GM19351 (cell line): ENCODE data around the gene TP63.

Experiments used
- ATAC-seq: cut with Tn5 transposase; IDR thresholded peaks from one replicate; pipeline ENCODE4 v1.9.1; 2021; ENCODE audit warnings: mild to moderate bottlenecking, moderate library complexity; ENCODE audit not compliant: unreplicated experiment

The TP63 gene

GRCh38 chr3:189680723-189681122 is 49.5 kb downstream of the TP63 start:
- ATAC-seq: no peak

- no peak for ATAC-seq
Observed at GRCh38 chr3:189683546-189684255, 52.5 kb downstream of the TP63 start.

- no peak for ATAC-seq
Observed at GRCh38 chr3:189684317-189684716, 53.1 kb downstream of the TP63 start.

DNA sequence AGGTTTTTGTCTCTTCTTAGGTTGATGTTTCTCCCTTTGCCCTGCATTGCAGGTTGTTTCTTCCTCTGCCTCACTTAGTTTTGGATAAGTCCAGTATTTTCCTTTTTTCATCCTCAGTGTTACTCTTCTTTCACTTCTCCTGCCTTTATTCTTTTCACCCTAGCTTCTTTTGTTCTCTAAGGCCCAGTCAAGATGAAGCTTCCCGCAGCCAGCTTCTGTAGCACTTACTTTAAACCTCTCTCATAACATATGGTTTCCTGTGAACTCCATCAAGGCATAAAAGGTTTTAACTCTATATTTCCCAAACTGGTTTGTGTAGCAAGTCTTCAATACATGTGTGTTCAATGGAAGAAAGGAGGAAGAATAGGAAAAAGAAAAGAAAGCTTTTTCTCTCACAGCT is 54.1 kb downstream of the TP63 start:
- ATAC-seq: no peak

DNA sequence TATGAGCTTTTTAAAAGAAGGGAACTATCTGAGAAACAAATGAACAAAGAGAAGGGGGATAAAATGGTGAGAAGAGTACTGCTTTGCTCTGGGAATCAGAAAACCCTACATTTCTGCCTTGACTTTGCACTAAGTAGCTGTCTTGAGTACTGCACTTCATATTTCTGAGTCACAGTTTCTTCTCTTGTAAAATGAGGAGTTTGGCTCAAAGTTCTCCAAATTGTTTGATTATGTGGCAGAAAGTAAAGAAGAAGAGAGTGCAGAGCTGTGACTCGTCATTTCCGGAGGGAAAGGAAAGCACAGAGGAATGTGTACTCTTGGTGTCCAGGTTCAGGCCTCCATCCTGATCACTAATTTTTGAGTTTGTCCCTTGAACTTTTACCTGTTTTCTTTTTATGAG is 54.7 kb downstream of the TP63 start:
- no peak for ATAC-seq

GRCh38 chr3:189687475-189687874 is 56.3 kb downstream of the TP63 start:
- no peak for ATAC-seq

- ATAC-seq: no peak
Observed at GRCh38 chr3:189688262-189688661, 57.1 kb downstream of the TP63 start.

GRCh38 chr3:189689625-189690024 is 58.4 kb downstream of the TP63 start:
- ATAC-seq: no peak

GRCh38 chr3:189690237-189690636 is 59.0 kb downstream of the TP63 start:
- no peak for ATAC-seq

- ATAC-seq: no peak
Observed at GRCh38 chr3:189690672-189691071, 59.5 kb downstream of the TP63 start.

DNA sequence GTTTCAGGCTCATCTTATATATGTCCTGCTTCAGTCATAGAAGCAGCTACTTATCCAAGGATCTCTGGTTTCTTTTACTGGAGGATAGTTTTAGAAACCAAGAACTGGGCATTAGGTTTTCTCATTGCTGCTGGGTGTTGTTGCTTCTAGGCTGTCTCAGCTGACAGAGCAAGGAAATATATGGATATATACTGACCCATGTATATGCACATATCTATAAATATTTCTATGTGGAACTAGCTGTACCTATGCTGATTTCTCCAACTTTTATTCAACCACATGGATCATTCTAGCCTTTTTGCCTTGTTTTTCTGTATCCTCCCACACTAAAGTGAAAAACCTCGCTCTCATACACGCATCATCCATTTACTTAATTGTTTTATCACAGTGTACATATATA is 64.2 kb downstream of the TP63 start:
- no peak for ATAC-seq

GRCh38 chr3:189698811-189699210 is 67.6 kb downstream of the TP63 start:
- ATAC-seq: no peak

DNA sequence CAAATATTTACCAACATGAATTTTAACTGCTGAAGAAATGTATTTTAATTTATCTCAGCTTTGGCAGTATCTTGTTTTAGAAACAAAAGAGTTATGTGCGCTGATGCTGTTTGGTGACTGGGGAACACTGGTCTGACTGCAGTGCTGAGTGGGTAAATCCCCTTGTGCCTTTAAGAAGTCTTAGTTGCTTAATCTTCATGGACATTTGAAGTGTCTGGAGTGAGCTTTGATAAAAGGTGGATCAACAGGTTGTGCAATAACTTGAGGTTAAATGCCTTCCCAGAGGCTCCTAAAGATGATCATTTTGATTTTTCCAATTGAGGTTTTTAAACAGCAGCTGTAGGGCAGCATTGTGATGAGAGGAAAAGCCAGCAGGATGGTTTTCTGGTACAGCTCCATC is 68.7 kb downstream of the TP63 start:
- ATAC-seq: no peak

GRCh38 chr3:189702066-189702646 is 71.0 kb downstream of the TP63 start:
- ATAC-seq: no peak

DNA sequence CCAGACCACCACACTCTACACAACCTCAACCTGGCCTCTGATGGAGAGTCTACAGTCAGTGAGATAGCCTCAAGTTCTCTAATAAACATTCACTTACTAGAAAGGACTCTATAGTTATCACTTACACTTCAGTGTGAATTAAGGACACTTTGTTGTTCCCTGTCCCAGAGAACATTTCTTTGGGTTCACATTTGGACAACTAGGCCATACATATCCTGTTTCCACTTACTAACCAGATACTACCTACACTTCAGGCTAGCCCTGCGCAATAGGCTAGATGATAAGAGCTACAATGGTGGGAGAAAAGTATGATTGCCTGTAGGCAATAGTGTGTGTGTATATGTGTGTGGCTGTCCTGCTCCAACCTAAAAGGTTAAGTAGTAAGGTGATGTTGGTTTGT is 72.7 kb downstream of the TP63 start:
- no peak for ATAC-seq

DNA sequence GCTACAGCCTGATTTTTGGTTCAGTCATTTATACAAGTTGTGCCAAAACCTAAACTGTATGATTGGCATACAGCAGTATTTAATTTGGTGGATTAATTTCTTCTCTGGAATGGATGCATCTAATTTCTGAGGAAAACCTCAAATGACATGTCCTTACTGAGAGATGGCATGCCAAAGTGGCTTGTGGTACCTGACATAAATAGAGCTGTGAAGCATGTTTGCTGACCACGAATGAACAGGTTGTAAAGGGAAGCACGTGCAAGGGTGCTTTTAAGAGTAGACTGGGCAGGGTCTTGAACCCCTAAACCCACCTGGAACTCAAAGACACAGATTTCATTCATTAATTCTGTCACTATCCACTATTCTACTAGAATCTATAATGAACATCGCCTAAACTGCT is 77.2 kb downstream of the TP63 start:
- no peak for ATAC-seq

DNA sequence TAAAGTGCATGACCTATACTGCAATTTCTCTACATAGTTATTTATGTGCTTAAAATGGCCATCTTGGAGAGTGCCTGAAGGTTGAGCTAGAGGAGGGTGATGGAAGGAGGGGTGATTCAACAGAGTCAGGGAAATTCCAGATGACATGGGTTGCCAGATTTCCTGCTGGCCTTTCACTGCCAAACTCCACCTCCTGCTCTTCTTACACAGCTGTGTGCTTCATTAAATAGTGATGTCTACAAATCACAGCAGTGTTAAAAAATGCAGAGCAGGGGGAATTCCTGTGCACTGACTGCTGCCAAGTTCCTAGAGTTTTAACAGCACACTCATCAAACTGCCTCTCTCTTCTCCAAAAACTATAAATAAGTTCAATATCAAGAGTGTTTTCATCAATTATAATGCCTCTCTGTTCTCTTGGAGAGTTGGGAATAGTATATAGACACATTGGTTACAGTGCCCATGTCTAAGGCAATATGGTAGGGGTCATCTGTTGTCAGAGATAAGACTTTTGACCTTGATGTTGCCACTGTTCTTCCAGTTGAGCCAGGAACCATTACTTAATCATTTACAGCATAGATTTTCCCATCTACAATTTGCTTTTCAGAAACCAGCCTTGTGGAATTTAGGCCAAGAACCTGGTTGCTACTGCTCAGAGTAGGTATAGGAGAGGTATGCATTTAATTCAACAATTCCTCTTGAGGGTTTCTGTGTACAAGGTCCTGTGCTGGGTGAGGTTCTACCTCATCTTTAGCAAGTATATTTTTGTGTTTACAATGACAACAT is 79.6 kb downstream of the TP63 start:
- ATAC-seq: no peak

DNA sequence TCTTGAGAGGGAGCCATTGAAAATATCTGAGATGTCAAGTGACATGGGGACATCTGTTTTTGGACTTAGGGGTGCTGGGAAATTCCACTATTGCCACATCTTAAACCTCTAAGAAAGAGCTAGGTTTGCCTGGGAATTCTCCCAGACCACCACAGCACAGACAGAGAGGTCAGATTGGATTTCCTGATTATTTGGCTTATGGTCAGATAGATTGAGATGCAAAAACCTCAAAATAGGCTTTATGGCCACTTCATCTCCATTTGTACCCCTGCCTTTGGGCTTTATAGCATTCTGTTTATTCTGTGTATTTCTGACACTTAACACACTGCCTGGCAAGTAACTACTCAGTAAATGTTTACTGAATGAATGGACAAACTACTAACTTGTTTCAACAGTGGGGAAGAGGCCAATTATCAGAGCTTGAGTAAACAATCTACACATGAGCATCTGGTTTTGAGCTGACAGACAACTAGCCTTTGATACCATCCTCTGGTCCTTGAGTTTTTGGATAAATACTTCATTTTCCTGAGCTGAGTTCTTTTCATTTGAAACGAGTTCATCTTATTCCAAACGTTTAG is 81.8 kb downstream of the TP63 start:
- ATAC-seq: no peak

GRCh38 chr3:189714991-189715961 is 84.1 kb downstream of the TP63 start:
- peak; percentile 42 for ATAC-seq

GRCh38 chr3:189718215-189718614 is 87.0 kb downstream of the TP63 start:
- no peak for ATAC-seq
